ENCODE results near the gene ST6GALNAC2.
"Not testable (repeated sequence)": the region's sequence is repeated elsewhere in the genome, so short reads cannot be mapped to it uniquely, and the experiment has no call there.

Gene ST6GALNAC2

DNA sequence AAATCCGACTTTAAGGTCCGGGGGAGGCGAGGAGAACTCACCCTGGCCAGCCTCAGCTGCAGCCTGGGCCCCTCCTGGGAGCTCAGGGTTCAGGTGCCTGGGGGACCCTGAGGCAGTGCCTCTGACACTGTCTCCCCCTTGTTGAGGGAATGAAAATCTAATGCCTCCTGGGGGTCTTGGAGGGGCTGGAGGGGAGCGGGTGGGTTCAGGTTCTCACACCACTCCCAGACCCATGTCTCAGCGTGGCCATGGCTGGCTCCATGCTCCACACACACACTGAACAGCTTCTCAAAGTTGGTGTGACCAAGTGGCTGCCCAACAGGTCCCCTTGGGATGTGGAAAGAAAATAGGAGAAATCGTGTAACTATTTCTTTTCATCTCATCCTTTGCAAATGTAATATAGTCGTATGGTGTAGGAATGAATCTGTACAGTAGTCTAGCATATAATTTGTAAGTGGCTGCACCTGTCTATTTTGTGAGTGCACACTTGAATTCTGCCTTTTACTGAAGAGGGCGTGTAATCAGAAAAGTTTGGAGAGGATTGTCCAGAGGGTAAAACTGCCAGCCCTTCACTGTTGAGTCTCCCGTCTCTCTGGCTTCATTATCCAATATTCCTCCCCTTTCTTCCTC lies 46.6 kb downstream of the ST6GALNAC2 start:
- DNase-seq, result no peak

GRCh38 chr17:76538281-76538931 lies 47.3 kb downstream of the ST6GALNAC2 start:
- no peak for DNase-seq

GRCh38 chr17:76537578-76538280 lies 47.9 kb downstream of the ST6GALNAC2 start, which contains the start of gene CYGB:
Gene CYGB, minus strand, starts transcription at chr17:76537709. Its CDS starts 167 bp downstream, at chr17:76537542.
- no peak for DNase-seq

GRCh38 chr17:76537288-76537577 lies 48.4 kb downstream of the ST6GALNAC2 start:
- DNase-seq, result no peak

- DNase-seq, result no peak
These were observed 49.0 kb downstream of the ST6GALNAC2 start for GRCh38 chr17:76536511-76537287.

DNA sequence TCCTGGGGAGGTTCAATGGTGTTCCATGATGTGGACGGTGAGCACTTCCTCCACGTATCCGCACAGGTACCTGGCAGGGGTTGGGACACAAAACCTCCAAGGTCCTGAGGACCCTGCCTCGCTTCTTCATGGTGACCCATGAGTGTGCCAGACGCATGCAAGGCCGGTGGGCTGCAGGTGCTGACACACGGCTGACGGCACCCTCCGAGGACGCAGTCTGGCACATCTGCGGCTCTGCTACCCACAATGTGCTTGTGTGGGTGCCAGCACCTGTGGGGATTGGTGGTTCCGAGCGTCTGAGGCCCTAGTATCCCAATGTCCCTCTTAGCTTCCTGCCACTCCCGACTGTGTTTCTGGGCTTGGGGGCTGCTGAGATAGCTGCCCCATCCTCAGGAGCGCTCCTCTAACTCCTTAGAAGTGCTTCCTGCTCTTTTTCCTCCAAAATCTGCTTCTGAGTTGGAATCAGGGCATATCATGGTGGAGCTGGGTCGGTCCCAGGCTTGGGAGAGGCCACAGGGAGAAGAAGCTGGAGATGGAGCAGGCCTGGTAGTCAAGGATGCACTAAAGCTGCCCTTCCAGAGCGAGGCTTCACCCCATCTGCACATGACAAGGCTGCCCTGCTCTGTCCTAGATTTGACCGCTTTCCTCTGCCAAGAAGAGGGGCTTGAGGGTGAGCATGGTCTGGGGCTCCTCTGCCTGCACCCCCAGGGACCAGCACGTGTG lies 49.7 kb downstream of the ST6GALNAC2 start:
- DNase-seq, result no peak

GRCh38 chr17:76534831-76535732 lies 50.6 kb downstream of the ST6GALNAC2 start:
- no peak for DNase-seq

DNA sequence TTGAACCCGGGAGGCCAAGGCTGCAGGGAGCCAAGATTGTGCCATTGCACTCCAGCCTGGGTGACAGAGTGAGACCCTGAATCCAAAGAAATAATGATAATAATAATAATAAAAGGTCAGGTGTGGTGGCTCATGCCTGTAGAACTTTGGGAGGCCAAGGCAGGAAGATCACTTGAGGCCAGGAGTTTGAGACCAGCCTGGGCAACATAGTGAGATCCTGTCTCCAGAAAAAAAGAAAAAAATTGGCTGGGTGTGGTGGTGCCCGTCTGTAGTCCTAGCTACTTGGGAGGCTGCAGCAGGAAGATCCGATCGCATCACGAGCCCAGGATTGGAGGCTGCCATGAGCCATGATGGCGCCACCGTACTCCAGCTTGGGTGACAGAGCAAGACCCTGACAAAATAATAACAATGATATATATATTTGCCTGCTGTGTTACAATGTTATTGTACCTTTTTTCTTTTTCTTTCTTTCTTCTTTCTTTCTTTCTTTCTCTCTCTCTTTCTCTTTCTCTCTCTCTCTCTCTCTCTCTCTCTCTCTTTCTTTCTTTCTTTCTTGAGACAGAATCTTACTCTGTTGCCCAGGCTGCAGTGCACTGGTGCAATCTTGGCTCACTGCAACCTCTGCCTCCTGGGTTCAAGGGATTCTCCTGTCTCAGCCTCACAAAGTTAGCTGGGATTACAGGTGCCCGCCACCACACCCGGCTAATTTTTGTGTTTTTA lies 51.9 kb downstream of the ST6GALNAC2 start:
- not testable (repeated sequence) for DNase-seq

DNA sequence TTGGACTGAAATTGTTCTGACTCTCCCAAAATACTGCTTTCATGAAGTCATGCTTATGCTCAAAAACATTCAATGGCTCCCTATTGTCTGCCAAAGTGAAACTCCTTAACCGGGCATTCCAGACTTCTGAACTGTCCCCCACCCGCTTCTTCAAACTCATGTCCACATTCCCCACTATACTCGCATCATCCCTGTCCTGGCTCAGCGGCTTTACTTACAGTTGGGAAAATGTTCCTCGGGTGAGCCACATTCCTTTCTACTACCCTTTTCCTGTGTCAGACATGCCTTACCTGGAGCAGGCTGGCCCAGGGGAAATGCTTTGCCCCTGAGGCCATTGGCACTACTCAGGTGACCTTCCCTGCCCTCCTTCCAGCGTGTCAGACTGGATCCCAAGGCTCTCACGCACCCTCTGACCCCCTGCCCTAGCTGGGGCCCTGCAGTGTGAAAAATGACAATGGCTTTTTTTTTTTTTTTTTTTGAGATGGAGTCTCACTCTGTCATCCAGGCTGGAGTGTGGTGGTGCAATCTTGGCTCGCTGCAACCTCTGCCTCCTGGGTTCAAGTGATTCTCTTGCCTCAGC lies 53.5 kb downstream of the ST6GALNAC2 start:
- no peak for DNase-seq

DNA sequence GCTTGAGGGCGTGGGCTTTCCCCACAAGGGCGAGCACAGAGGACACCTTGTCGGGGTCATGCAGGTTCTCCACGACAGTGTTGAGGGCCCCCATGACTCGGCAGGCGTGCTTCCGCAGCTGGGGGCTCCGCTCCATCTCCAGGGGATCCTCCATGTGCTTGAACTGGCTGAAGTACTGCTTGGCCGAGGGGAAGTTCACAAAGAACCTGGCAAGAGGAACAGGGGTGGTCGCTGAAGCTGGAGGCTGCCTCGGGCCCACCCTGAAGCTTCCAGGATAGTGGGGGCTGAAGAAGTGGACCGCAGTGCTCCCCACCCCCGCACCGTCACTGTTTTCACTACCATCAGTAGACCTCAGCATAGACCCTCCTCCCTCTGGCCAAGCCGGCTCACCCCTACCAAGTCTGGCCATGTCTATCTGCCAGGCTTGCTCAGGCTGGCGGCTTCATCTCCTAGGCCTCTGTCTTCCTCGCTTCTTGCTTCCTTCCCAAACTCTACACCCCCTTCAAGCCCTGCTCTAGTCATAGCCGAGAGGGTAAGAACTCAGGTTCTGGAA lies 54.1 kb downstream of the ST6GALNAC2 start:
- no peak for DNase-seq

GRCh38 chr17:76530811-76531485 lies 54.7 kb downstream of the ST6GALNAC2 start:
- no peak for DNase-seq

DNA sequence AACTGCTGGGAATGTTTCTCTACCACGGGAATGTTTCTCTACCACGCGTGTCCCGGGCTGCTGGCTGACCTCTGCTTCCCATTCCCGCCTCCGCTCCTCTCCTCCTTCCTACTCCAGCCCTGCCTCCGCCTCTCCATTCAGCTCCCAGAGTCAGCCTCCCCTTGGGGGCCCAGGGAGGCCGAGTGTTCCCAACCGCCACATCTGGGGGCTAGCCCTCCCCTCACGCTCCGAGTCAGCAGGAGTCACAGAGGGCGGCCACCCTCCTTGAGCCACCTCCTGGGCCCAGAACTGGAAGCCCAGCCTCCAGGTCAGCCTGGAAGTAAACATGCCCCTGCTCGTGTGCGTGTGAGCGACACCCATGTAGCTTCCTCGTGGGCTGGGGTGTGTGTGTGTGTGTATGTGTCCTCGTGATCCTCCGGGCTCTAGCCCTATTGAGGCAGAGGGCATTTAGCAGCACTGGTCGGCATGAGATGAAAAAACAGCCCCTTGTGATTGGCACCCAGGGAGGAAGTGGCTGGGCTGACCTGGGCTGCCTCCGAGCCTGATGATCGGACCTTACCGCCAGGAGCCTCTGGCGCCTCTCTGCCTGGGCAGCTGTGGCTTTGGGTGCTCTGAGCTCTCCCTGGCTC lies 55.5 kb downstream of the ST6GALNAC2 start:
- DNase-seq, result no peak

DNA sequence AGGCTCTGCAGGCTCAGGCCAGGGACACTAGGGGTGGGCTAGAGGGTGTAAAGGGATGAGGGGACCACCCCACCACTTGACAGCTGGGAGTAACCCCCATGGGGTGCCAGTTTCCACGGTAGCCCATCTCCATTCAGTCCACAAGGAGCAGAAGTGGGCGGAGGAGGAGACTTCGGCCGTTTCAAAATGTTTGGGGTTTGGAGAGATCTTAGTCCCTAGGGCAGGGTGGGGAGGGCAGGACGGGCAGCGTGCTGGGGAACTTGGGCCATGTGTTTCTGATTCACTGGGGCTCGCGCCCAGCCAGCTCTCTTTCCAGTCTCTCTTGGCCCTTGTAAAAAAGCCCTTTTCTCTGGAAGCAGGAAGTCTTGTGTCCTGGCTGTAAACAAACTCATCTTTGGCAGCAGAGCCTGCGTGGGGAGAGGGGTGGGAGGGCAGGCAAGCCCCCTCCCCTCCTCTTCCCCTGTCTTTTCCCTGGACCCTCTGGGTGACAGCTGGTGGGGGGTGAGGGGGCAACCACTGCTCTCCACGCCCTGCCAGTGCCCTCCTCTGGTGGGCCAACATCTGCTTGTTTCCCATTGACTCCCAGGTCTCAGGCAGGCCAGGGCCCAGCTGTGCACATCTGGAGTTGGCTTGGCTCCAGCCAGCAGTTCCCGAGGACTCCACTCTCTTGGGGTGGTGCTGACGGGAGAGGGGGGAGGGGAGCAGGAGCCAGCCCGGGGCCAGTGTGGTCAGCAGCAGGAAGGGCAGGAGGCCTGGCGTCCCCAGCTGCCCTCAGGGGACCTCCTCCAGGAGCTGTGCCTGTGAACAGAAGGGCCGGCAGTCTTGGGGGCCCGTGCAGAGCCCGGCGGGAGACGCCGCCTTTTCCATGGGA lies 56.2 kb downstream of the ST6GALNAC2 start:
- DNase-seq, result no peak

DNA sequence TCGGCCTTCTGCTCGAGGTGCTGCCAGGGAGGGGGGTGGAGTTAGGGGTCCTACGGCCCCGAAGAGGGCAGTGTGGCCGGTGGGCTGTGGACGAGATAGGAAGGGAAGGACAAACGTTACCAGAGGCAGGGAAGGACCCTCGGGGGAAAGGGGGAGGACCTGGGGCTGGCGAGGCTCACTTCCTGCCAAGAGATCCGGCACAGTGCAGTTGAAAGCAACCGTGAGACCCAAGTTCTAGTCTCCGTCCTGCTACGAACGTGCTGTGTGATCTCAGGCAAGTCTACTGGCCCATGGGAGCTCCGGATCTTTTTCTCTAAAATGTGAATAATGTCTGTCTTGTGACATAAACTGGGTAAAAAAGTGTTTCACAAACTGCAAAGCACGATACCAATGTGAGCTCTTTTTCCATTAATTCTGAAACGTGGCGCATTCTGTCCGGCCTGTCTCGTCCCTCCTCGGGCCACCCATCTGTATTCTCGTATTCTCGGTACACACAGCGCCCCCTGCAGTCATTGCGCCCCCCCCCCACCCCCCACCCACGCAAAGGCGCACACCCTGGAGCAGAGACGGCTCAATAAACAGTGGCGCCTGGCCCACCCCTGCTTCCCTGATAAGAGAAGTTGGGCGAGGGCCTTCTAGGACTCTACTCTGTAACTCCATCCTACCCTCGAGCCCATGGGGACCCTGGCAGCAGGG lies 57.0 kb downstream of the ST6GALNAC2 start:
- DNase-seq, result no peak

DNA sequence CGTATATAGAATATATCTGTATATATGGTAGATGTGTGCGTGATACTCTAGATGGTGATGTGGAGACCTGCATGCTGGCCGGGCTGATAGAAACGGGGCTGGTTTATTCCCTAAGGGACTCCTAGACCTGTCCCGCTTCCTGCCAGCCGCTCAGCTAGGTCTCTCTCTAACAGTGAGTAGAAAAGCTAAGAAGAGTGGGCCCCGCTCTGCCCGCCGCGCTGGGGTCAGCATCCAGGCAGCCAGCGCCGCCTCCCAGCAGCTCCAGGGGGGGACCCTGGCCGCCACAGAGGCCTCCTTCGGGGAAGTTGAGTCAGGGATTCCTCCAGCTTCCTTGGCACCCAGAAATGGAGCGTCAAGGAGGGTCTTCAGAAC lies 57.5 kb downstream of the ST6GALNAC2 start:
- no peak for DNase-seq

DNA sequence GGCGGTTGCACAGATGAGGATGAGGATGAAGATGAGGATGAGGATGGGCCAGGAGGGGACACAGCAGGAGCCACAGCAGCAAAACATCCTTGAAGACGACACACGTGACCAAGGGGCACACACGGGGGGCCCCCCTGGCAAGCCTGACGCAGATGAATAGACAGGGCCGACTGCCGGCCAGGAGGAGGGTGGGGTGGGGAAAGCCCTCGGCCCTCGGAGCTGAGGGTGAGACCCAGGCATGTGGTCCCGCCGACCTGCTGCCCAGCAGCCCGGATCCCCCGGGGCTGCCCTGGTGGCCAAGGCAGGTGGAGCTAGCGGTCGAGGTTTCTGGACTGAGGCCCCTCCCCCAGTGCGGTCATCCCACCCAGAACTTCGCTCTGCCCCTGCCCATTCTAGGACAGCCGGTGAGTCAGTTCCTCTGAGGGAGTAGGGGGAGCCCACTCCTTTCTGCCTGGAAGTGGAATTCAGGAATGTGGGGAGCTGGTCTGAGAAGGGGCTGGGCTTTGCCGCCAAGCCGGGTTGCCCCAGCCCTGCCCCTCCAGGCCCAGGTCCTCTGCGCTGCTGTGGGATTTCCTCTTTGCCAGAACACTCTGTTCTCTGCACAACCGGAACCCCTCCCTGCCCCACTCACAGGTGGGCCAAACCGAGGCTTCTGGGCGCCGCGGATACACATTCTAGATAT lies 58.1 kb downstream of the ST6GALNAC2 start:
- DNase-seq, result no peak

- not testable (repeated sequence) for DNase-seq
These were observed 58.6 kb downstream of the ST6GALNAC2 start for GRCh38 chr17:76527016-76527415.
